ENCODE results near the gene PCDHB12.
"Not testable (repeated sequence)": the region's sequence is repeated elsewhere in the genome, so short reads cannot be mapped to it uniquely, and the experiment has no call there.

PCDHB12 gene

GRCh38 chr5:141245250-141245717, 36.8 kb downstream of the PCDHB12 start, which contains the start of gene PCDHB15:
TSS of gene PCDHB15 (plus strand) at chr5:141245395. CDS start at chr5:141245579, 184 bp downstream.
- no peak within 1 kb of the TSS for H3K4me3 ChIP-seq (ENCODE audit: low read depth, low read length)
- no peak within 1 kb of the TSS for H3K27ac ChIP-seq
- H3K9me3 ChIP-seq (ENCODE audit: severe bottlenecking), result peaks cover 14% of the 10 kb centered on the region
- no peaks in the 10 kb centered on the region for H3K27me3 ChIP-seq (ENCODE audit: insufficient read depth, low read depth, severe bottlenecking)
- no peak for TF ChIP-seq CTCF (IDR thresholded peaks at IDR 0.05; ENCODE audit: low read depth, low read length)
- no peak for DNase-seq
- H3K36me3 ChIP-seq, result no peaks in the 10 kb centered on the region

GRCh38 chr5:141246971-141247370, 38.5 kb downstream of the PCDHB12 start:
- not testable (repeated sequence) for H3K36me3 ChIP-seq; H3K27ac ChIP-seq; H3K9me3 ChIP-seq (ENCODE audit: severe bottlenecking); DNase-seq; H3K4me3 ChIP-seq (ENCODE audit: low read depth, low read length); H3K27me3 ChIP-seq (ENCODE audit: insufficient read depth, low read depth, severe bottlenecking)

- not testable (repeated sequence) for H3K9me3 ChIP-seq (ENCODE audit: severe bottlenecking); H3K27me3 ChIP-seq (ENCODE audit: insufficient read depth, low read depth, severe bottlenecking); H3K4me3 ChIP-seq (ENCODE audit: low read depth, low read length); H3K27ac ChIP-seq; H3K36me3 ChIP-seq; DNase-seq
Observed at GRCh38 chr5:141247434-141247833, 38.9 kb downstream of the PCDHB12 start.

GRCh38 chr5:141250576-141250975, 42.1 kb downstream of the PCDHB12 start:
- peaks cover 2% of the 10 kb centered on the region for H3K9me3 ChIP-seq (ENCODE audit: severe bottlenecking)
- no peaks in the 10 kb centered on the region for H3K36me3 ChIP-seq
- no peak for DNase-seq
- H3K4me3 ChIP-seq (ENCODE audit: low read depth, low read length), result no peak overlapping the region
- no peak overlapping the region for H3K27ac ChIP-seq
- TF ChIP-seq CTCF (IDR thresholded peaks at IDR 0.05; ENCODE audit: low read depth, low read length), result no peak
- no peaks in the 10 kb centered on the region for H3K27me3 ChIP-seq (ENCODE audit: insufficient read depth, low read depth, severe bottlenecking)

- TF ChIP-seq CTCF (IDR thresholded peaks at IDR 0.05; ENCODE audit: low read depth, low read length), result no peak
- Histone ChIP-seq H3K27ac (no peak overlapping the region), H3K27me3 (ENCODE audit: insufficient read depth, low read depth, severe bottlenecking) (no peaks in the 10 kb centered on the region), H3K36me3 (no peaks in the 10 kb centered on the region), H3K9me3 (ENCODE audit: severe bottlenecking) (peaks cover 51% of the 10 kb centered on the region), H3K4me3 (ENCODE audit: low read depth, low read length) (no peak overlapping the region)
- DNase-seq, result no peak
Observed at GRCh38 chr5:141258464-141258863, 49.9 kb downstream of the PCDHB12 start.

GRCh38 chr5:141258948-141259347, 50.4 kb downstream of the PCDHB12 start:
- TF ChIP-seq CTCF (IDR thresholded peaks at IDR 0.05; ENCODE audit: low read depth, low read length), result no peak
- no peaks in the 10 kb centered on the region for H3K36me3 ChIP-seq
- H3K9me3 ChIP-seq (ENCODE audit: severe bottlenecking), result peaks cover 54% of the 10 kb centered on the region
- no peaks in the 10 kb centered on the region for H3K27me3 ChIP-seq (ENCODE audit: insufficient read depth, low read depth, severe bottlenecking)
- DNase-seq, result no peak
- H3K27ac ChIP-seq, result no peak overlapping the region
- no peak overlapping the region for H3K4me3 ChIP-seq (ENCODE audit: low read depth, low read length)

- no peak for DNase-seq
- Histone ChIP-seq H3K27ac (no peak overlapping the region), H3K36me3 (no peaks in the 10 kb centered on the region), H3K27me3 (ENCODE audit: insufficient read depth, low read depth, severe bottlenecking) (no peaks in the 10 kb centered on the region), H3K4me3 (ENCODE audit: low read depth, low read length) (no peak overlapping the region), H3K9me3 (ENCODE audit: severe bottlenecking) (peaks cover 66% of the 10 kb centered on the region)
- TF ChIP-seq CTCF (IDR thresholded peaks at IDR 0.05; ENCODE audit: low read depth, low read length), result no peak
Observed at GRCh38 chr5:141260458-141261237, 52.1 kb downstream of the PCDHB12 start.

Data from WERI-Rb-1 (cell line).